ENCODE data around the gene PRKAG2.

PRKAG2 gene

GRCh38 chr7:151689196-151689971 lies 187.5 kb downstream of the PRKAG2 start:
- no peak for TF ChIP-seq CTCF (IDR thresholded peaks at IDR 0.05; ENCODE audit: low read depth, low read length, poor library complexity, severe bottlenecking)
- no peak for TF ChIP-seq EZH2phosphoT487 (IDR thresholded peaks at IDR 0.05; ENCODE audit: borderline replicate concordance, low read length)
- H3K9me2 ChIP-seq (replicated peaks; ENCODE audit: control insufficient read depth, low read length) = no peaks in the 10 kb centered on the region

GRCh38 chr7:151688236-151688780 lies 188.6 kb downstream of the PRKAG2 start:
- Histone ChIP-seq H3K4me3 (ENCODE audit: low read length) (no peak overlapping the region), H3K9me3 (ENCODE audit: control insufficient read depth, insufficient read depth, low read length) (no peaks in the 10 kb centered on the region), H3K79me2 (ENCODE audit: control insufficient read depth, low read length) (no peaks in the 10 kb centered on the region), H3K4me1 (ENCODE audit: control insufficient read depth, low read length) (no peaks in the 10 kb centered on the region), H3K27me3 (ENCODE audit: control insufficient read depth, low read length) (peaks cover 7% of the 10 kb centered on the region; the same call in 1 of the 2 replicates), H3K4me2 (ENCODE audit: low read length) (no peak overlapping the region), H3F3A (ENCODE audit: control insufficient read depth, insufficient read depth) (no peaks in the 10 kb centered on the region), H4K20me1 (ENCODE audit: control insufficient read depth, insufficient read depth, low read depth, low read length) (no peaks in the 10 kb centered on the region; the same call in 1 of the 2 replicates), H3K27ac (ENCODE audit: low read depth, low read length) (no peak overlapping the region), H3K36me3 (ENCODE audit: control insufficient read depth, low read length) (no peaks in the 10 kb centered on the region), H3K9me2 (replicated peaks; ENCODE audit: control insufficient read depth, low read length) (no peaks in the 10 kb centered on the region)
- TF ChIP-seq CTCF (IDR thresholded peaks at IDR 0.05; ENCODE audit: low read depth, low read length, poor library complexity, severe bottlenecking) = no peak
- TF ChIP-seq EZH2phosphoT487 (IDR thresholded peaks at IDR 0.05; ENCODE audit: borderline replicate concordance, low read length) = no peak

More at GRCh38 chr7:151689196-151689971, 187.5 kb downstream of the PRKAG2 start:
- Histone ChIP-seq H4K20me1 (ENCODE audit: control insufficient read depth, insufficient read depth, low read depth, low read length) (no peaks in the 10 kb centered on the region; the same call in 1 of the 2 replicates), H3K4me3 (ENCODE audit: low read length) (no peak overlapping the region), H3F3A (ENCODE audit: control insufficient read depth, insufficient read depth) (no peaks in the 10 kb centered on the region), H3K79me2 (ENCODE audit: control insufficient read depth, low read length) (no peaks in the 10 kb centered on the region), H3K27ac (ENCODE audit: low read depth, low read length) (no peak overlapping the region), H3K4me1 (ENCODE audit: control insufficient read depth, low read length) (no peaks in the 10 kb centered on the region), H3K9me3 (ENCODE audit: control insufficient read depth, insufficient read depth, low read length) (no peaks in the 10 kb centered on the region), H3K27me3 (ENCODE audit: control insufficient read depth, low read length) (peaks cover 7% of the 10 kb centered on the region; the same call in 1 of the 2 replicates), H3K4me2 (ENCODE audit: low read length) (no peak overlapping the region), H3K36me3 (ENCODE audit: control insufficient read depth, low read length) (no peaks in the 10 kb centered on the region)

- Histone ChIP-seq H3K9me3 (ENCODE audit: control insufficient read depth, insufficient read depth, low read length) (no peaks in the 10 kb centered on the region), H3K4me1 (ENCODE audit: control insufficient read depth, low read length) (no peaks in the 10 kb centered on the region), H4K20me1 (ENCODE audit: control insufficient read depth, insufficient read depth, low read depth, low read length) (no peaks in the 10 kb centered on the region; the same call in 1 of the 2 replicates), H3K36me3 (ENCODE audit: control insufficient read depth, low read length) (no peaks in the 10 kb centered on the region), H3K4me3 (ENCODE audit: low read length) (no peak overlapping the region), H3K4me2 (ENCODE audit: low read length) (no peak overlapping the region), H3K79me2 (ENCODE audit: control insufficient read depth, low read length) (no peaks in the 10 kb centered on the region), H3K9me2 (replicated peaks; ENCODE audit: control insufficient read depth, low read length) (no peaks in the 10 kb centered on the region), H3K27ac (ENCODE audit: low read depth, low read length) (no peak overlapping the region), H3K27me3 (ENCODE audit: control insufficient read depth, low read length) (peaks cover 7% of the 10 kb centered on the region; the same call in 1 of the 2 replicates), H3F3A (ENCODE audit: control insufficient read depth, insufficient read depth) (no peaks in the 10 kb centered on the region)
- TF ChIP-seq EZH2phosphoT487 (IDR thresholded peaks at IDR 0.05; ENCODE audit: borderline replicate concordance, low read length) (no peak), CTCF (IDR thresholded peaks at IDR 0.05; ENCODE audit: low read depth, low read length, poor library complexity, severe bottlenecking) (no peak)
These were observed 189.2 kb downstream of the PRKAG2 start for GRCh38 chr7:151687523-151688235.

Measured in DOHH2 (cell line).